ENCODE data around the gene NACA2. TPM values are rescaled to one million over a fixed set of nuclear protein-coding genes. Genes with fewer than 3 reads are reported as not detected.
"Not testable (repeated sequence)": the region's sequence is repeated elsewhere in the genome, so short reads cannot be mapped to it uniquely, and the experiment has no call there.

Gene NACA2
- polyA plus RNA-seq, 4 donors: 1.5 to 4.3 (median 2.3) TPM

- no peak for DNase-seq (ENCODE audit: low read depth in 4 of 4, low spot score in 3 of 4)
Observed at GRCh38 chr17:61600621-61601020, 9.6 kb upstream of the NACA2 start.

- DNase-seq (ENCODE audit: low read depth in 4 of 4, low spot score in 3 of 4): no peak
Observed at GRCh38 chr17:61599608-61600007, 8.6 kb upstream of the NACA2 start.

GRCh38 chr17:61598014-61598413 lies 7.0 kb upstream of the NACA2 start:
- DNase-seq (ENCODE audit: low read depth in 4 of 4, low spot score in 3 of 4): no peak

- no peak for DNase-seq (ENCODE audit: low read depth in 4 of 4, low spot score in 3 of 4)
Observed at GRCh38 chr17:61597607-61598006, 6.6 kb upstream of the NACA2 start.

- DNase-seq (ENCODE audit: low read depth in 4 of 4, low spot score in 3 of 4): no peak
Observed at GRCh38 chr17:61595418-61596186, 4.6 kb upstream of the NACA2 start.

GRCh38 chr17:61594294-61594825 lies 3.3 kb upstream of the NACA2 start:
- no peak for DNase-seq (ENCODE audit: low read depth in 4 of 4, low spot score in 3 of 4)

- no peak for DNase-seq (ENCODE audit: low read depth in 4 of 4, low spot score in 3 of 4)
Observed at GRCh38 chr17:61593426-61593825, 2.4 kb upstream of the NACA2 start.

- DNase-seq (ENCODE audit: low read depth in 4 of 4, low spot score in 3 of 4): no peak
Observed at GRCh38 chr17:61591930-61592329, 911 bp upstream of the NACA2 start.

- DNase-seq (ENCODE audit: low read depth in 4 of 4, low spot score in 3 of 4): no peak
Observed at GRCh38 chr17:61589990-61590389, 1.0 kb downstream of the NACA2 start.

GRCh38 chr17:61587807-61588660 lies 3.0 kb downstream of the NACA2 start:
- DNase-seq (ENCODE audit: low read depth in 4 of 4, low spot score in 3 of 4): no peak

- no peak for DNase-seq (ENCODE audit: low read depth in 4 of 4, low spot score in 3 of 4)
Observed at GRCh38 chr17:61587242-61587641, 3.8 kb downstream of the NACA2 start.

- not testable (repeated sequence) for DNase-seq (ENCODE audit: low read depth in 4 of 4, low spot score in 3 of 4)
Observed at GRCh38 chr17:61586622-61587021, 4.4 kb downstream of the NACA2 start.

GRCh38 chr17:61586031-61586566 lies 4.9 kb downstream of the NACA2 start:
- DNase-seq (ENCODE audit: low read depth in 4 of 4, low spot score in 3 of 4): no peak

- no peak for DNase-seq (ENCODE audit: low read depth in 4 of 4, low spot score in 3 of 4)
Observed at GRCh38 chr17:61584866-61585265, 6.2 kb downstream of the NACA2 start.

- DNase-seq (ENCODE audit: low read depth in 4 of 4, low spot score in 3 of 4): no peak
Observed at GRCh38 chr17:61584266-61584665, 6.8 kb downstream of the NACA2 start.

- no peak for DNase-seq (ENCODE audit: low read depth in 4 of 4, low spot score in 3 of 4)
Observed at GRCh38 chr17:61583660-61584264, 7.3 kb downstream of the NACA2 start.

- DNase-seq (ENCODE audit: low read depth in 4 of 4, low spot score in 3 of 4): no peak
Observed at GRCh38 chr17:61583242-61583641, 7.8 kb downstream of the NACA2 start.

- DNase-seq (ENCODE audit: low read depth in 4 of 4, low spot score in 3 of 4): no peak
Observed at GRCh38 chr17:61582593-61582992, 8.4 kb downstream of the NACA2 start.

GRCh38 chr17:61581611-61582349 lies 9.2 kb downstream of the NACA2 start:
- DNase-seq (ENCODE audit: low read depth in 4 of 4, low spot score in 3 of 4): no peak

GRCh38 chr17:61580502-61580901 lies 10.5 kb downstream of the NACA2 start:
- DNase-seq (ENCODE audit: low read depth in 4 of 4, low spot score in 3 of 4): no peak
